GM20431 (cell line): ENCODE data around the gene TEF.

Source experiments
- in situ Hi-C: fragments of 300-500 bp; cut with MseI, MboI; formaldehyde crosslinking; loops from one replicate; pipeline ENCODE4 v1.15.0; 2020; ENCODE audit warnings: low sequenced_read_pairs; ENCODE audit not compliant: unreplicated experiment

Gene TEF

GRCh38 chr22:41377846-41378245 is 3.9 kb upstream of the TEF start:
- in situ Hi-C loops: no loop called here

- in situ Hi-C loops: no loop called here
Observed at GRCh38 chr22:41380993-41381328, 781 bp upstream of the TEF start.

GRCh38 chr22:41382098-41382578 is 396 bp downstream of the TEF start:
- in situ Hi-C loops: no loop called here

GRCh38 chr22:41382610-41383009 is 868 bp downstream of the TEF start:
- in situ Hi-C loops: no loop called here

GRCh38 chr22:41383085-41383484 is 1.3 kb downstream of the TEF start:
- in situ Hi-C loops: no loop called here

- in situ Hi-C loops: no loop called here
Observed at GRCh38 chr22:41384128-41384527, 2.4 kb downstream of the TEF start.

GRCh38 chr22:41387341-41387740 is 5.6 kb downstream of the TEF start:
- in situ Hi-C loops: no loop called here

GRCh38 chr22:41394012-41394356 is 12.2 kb downstream of the TEF start:
- in situ Hi-C loops: no loop called here

- in situ Hi-C loops: no loop called here
Observed at GRCh38 chr22:41395531-41396240, 13.9 kb downstream of the TEF start.

- in situ Hi-C loops: no loop called here
Observed at GRCh38 chr22:41397143-41397811, 15.5 kb downstream of the TEF start.

- in situ Hi-C loops: no loop called here
Observed at GRCh38 chr22:41398921-41399320, 17.2 kb downstream of the TEF start.

GRCh38 chr22:41401781-41402648 is 20.3 kb downstream of the TEF start:
- in situ Hi-C loops: loop anchor here (10.0 kb wide), 1 partner anchor 113 kb away; no protein-coding TSS in a partner anchor

- in situ Hi-C loops: loop anchor here (10.0 kb wide), 1 partner anchor 112 kb away; no protein-coding TSS in a partner anchor
Observed at GRCh38 chr22:41402851-41403250, 21.1 kb downstream of the TEF start.

GRCh38 chr22:41403532-41404318 is 22.0 kb downstream of the TEF start:
- in situ Hi-C loops: loop anchor here (10.0 kb wide), 1 partner anchor 111 kb away; no protein-coding TSS in a partner anchor

- in situ Hi-C loops: loop anchor here (10.0 kb wide), 1 partner anchor 109 kb away; no protein-coding TSS in a partner anchor
Observed at GRCh38 chr22:41405588-41405987, 23.8 kb downstream of the TEF start.

GRCh38 chr22:41406410-41406809 is 24.7 kb downstream of the TEF start:
- in situ Hi-C loops: loop anchor here (10.0 kb wide), 1 partner anchor 108 kb away; no protein-coding TSS in a partner anchor

GRCh38 chr22:41407433-41407832 is 25.7 kb downstream of the TEF start:
- in situ Hi-C loops: loop anchor here (10.0 kb wide), 1 partner anchor 107 kb away; no protein-coding TSS in a partner anchor

GRCh38 chr22:41408665-41409064 is 26.9 kb downstream of the TEF start:
- in situ Hi-C loops: loop anchor here (10.0 kb wide), 1 partner anchor 106 kb away; no protein-coding TSS in a partner anchor

GRCh38 chr22:41410311-41410751 is 28.6 kb downstream of the TEF start:
- in situ Hi-C loops: no loop called here
